Measurements from ENCODE around the gene RPS6KA4.

Gene RPS6KA4

GRCh38 chr11:64364911-64365310 lies 5.9 kb downstream of the RPS6KA4 start:
- H3K18ac ChIP-seq (ENCODE audit: low read length) = no peak overlapping the region
- H2BK120ac ChIP-seq (ENCODE audit: low read depth, low read length) = no peak overlapping the region
- H2AK5ac ChIP-seq (ENCODE audit: low read depth, low read length) = no peak overlapping the region
- peaks cover 1% of the 10 kb centered on the region for H3K79me1 ChIP-seq (ENCODE audit: low read depth, low read length)
- H3K4me3 ChIP-seq (ENCODE audit: low read length in 2 of 2) = no peak overlapping the region
- H3K27me3 ChIP-seq (ENCODE audit: control insufficient read depth in 3 of 3, insufficient read depth in 3 of 3, low read depth in 1 of 3, low read length in 3 of 3) = no peaks in the 10 kb centered on the region
- no peak overlapping the region for H2BK15ac ChIP-seq (ENCODE audit: low read length)
- no peak overlapping the region for H4K8ac ChIP-seq (ENCODE audit: low read depth, low read length)
- H3K9me3 ChIP-seq (replicated peaks in 1 of 2; ENCODE audit: control insufficient read depth in 2 of 2, insufficient read depth in 1 of 2, low read depth in 1 of 2, low read length in 2 of 2) = no peaks in the 10 kb centered on the region
- no peak overlapping the region for H4K91ac ChIP-seq (ENCODE audit: low read depth, low read length, poor library complexity)
- H3K4me1 ChIP-seq (ENCODE audit: control insufficient read depth in 2 of 2, insufficient read depth in 1 of 2, low read depth in 1 of 2, low read length in 2 of 2) = peaks cover 0 to 3% of the 10 kb centered on the region in 2 donors
- no peak overlapping the region for H2BK5ac ChIP-seq (ENCODE audit: low read length)
- H2BK12ac ChIP-seq (ENCODE audit: low read length) = no peak overlapping the region
- H3K23ac ChIP-seq (ENCODE audit: low read depth, low read length, poor library complexity) = no peak overlapping the region
- no peak for DNase-seq (ENCODE audit: low spot score)
- no peak overlapping the region for H2AFZ ChIP-seq (ENCODE audit: low read length)
- H3K4me2 ChIP-seq (ENCODE audit: insufficient read depth, low read length, poor library complexity, severe bottlenecking) = no peak overlapping the region
- H3K4ac ChIP-seq (ENCODE audit: low read length) = no peak overlapping the region
- no peak overlapping the region for H3K14ac ChIP-seq (ENCODE audit: low read length)
- peaks cover 19 to 83% of the 10 kb centered on the region in 2 donors for H3K36me3 ChIP-seq (replicated peaks in 1 of 2; ENCODE audit: control insufficient read depth in 2 of 2, insufficient read depth in 2 of 2, low read length in 2 of 2)
- no CpG with 5 or more reads among the region's 4 CpGs for WGBS, 2 donors (ENCODE audit: extremely low coverage in 2 of 2, insufficient read length in 2 of 2, insufficient replicate concordance in 1 of 2)
- no peak overlapping the region for H3K9ac ChIP-seq (ENCODE audit: low read depth, low read length, poor library complexity)
- H3K27ac ChIP-seq (replicated peaks; ENCODE audit: low read length) = no peak overlapping the region

- Histone ChIP-seq H3K9me3 (replicated peaks in 1 of 2; ENCODE audit: control insufficient read depth in 2 of 2, insufficient read depth in 1 of 2, low read depth in 1 of 2, low read length in 2 of 2) (no peaks in the 10 kb centered on the region), H3K79me1 (ENCODE audit: low read depth, low read length) (peaks cover 1% of the 10 kb centered on the region), H4K91ac (ENCODE audit: low read depth, low read length, poor library complexity) (no peak overlapping the region), H3K4ac (ENCODE audit: low read length) (no peak overlapping the region), H3K4me1 (ENCODE audit: control insufficient read depth in 2 of 2, insufficient read depth in 1 of 2, low read depth in 1 of 2, low read length in 2 of 2) (no peaks in the 10 kb centered on the region), H2BK5ac (ENCODE audit: low read length) (no peak overlapping the region), H3K36me3 (replicated peaks in 1 of 2; ENCODE audit: control insufficient read depth in 2 of 2, insufficient read depth in 2 of 2, low read length in 2 of 2) (peaks cover 17 to 71% of the 10 kb centered on the region in 2 donors), H2AK5ac (ENCODE audit: low read depth, low read length) (no peak overlapping the region), H3K4me3 (ENCODE audit: low read length in 2 of 2) (no peak overlapping the region), H3K18ac (ENCODE audit: low read length) (no peak overlapping the region), H2BK12ac (ENCODE audit: low read length) (no peak overlapping the region), H3K27me3 (ENCODE audit: control insufficient read depth in 3 of 3, insufficient read depth in 3 of 3, low read depth in 1 of 3, low read length in 3 of 3) (no peaks in the 10 kb centered on the region), H3K9ac (ENCODE audit: low read depth, low read length, poor library complexity) (no peak overlapping the region), H4K8ac (ENCODE audit: low read depth, low read length) (no peak overlapping the region), H3K4me2 (ENCODE audit: insufficient read depth, low read length, poor library complexity, severe bottlenecking) (no peak overlapping the region), H3K27ac (replicated peaks; ENCODE audit: low read length) (no peak overlapping the region), H2AFZ (ENCODE audit: low read length) (no peak overlapping the region), H3K14ac (ENCODE audit: low read length) (no peak overlapping the region), H2BK15ac (ENCODE audit: low read length) (no peak overlapping the region), H2BK120ac (ENCODE audit: low read depth, low read length) (no peak overlapping the region), H3K23ac (ENCODE audit: low read depth, low read length, poor library complexity) (no peak overlapping the region)
- no CpG with 5 or more reads among the region's 1 CpG for WGBS, 2 donors (ENCODE audit: extremely low coverage in 2 of 2, insufficient read length in 2 of 2, insufficient replicate concordance in 1 of 2)
- DNase-seq (ENCODE audit: low spot score) = no peak
These were observed 7.8 kb downstream of the RPS6KA4 start for GRCh38 chr11:64366751-64367150.

- H2BK5ac ChIP-seq (ENCODE audit: low read length) = peak overlapping the region; percentile 13
- H3K4ac ChIP-seq (ENCODE audit: low read length) = no peak overlapping the region
- H3K4me3 ChIP-seq (ENCODE audit: low read length in 2 of 2) = no peak overlapping the region
- peak overlapping the region; percentile 65 for H4K8ac ChIP-seq (ENCODE audit: low read depth, low read length)
- no peak overlapping the region for H2BK15ac ChIP-seq (ENCODE audit: low read length)
- no peak overlapping the region for H2AFZ ChIP-seq (ENCODE audit: low read length)
- H4K91ac ChIP-seq (ENCODE audit: low read depth, low read length, poor library complexity) = no peak overlapping the region
- H3K4me1 ChIP-seq (ENCODE audit: control insufficient read depth in 2 of 2, insufficient read depth in 1 of 2, low read depth in 1 of 2, low read length in 2 of 2) = no peaks in the 10 kb centered on the region
- H3K36me3 ChIP-seq (replicated peaks in 1 of 2; ENCODE audit: control insufficient read depth in 2 of 2, insufficient read depth in 2 of 2, low read length in 2 of 2) = peaks cover 12 to 62% of the 10 kb centered on the region in 2 donors
- no peak overlapping the region for H3K9ac ChIP-seq (ENCODE audit: low read depth, low read length, poor library complexity)
- H3K27ac ChIP-seq (replicated peaks; ENCODE audit: low read length) = no peak overlapping the region
- H2BK12ac ChIP-seq (ENCODE audit: low read length) = no peak overlapping the region
- H3K79me1 ChIP-seq (ENCODE audit: low read depth, low read length) = peaks cover 1% of the 10 kb centered on the region
- H3K9me3 ChIP-seq (replicated peaks in 1 of 2; ENCODE audit: control insufficient read depth in 2 of 2, insufficient read depth in 1 of 2, low read depth in 1 of 2, low read length in 2 of 2) = no peaks in the 10 kb centered on the region
- H3K4me2 ChIP-seq (ENCODE audit: insufficient read depth, low read length, poor library complexity, severe bottlenecking) = no peak overlapping the region
- H3K27me3 ChIP-seq (ENCODE audit: control insufficient read depth in 3 of 3, insufficient read depth in 3 of 3, low read depth in 1 of 3, low read length in 3 of 3) = no peaks in the 10 kb centered on the region
- H3K14ac ChIP-seq (ENCODE audit: low read length) = peak overlapping the region; percentile 38
- no peak overlapping the region for H3K23ac ChIP-seq (ENCODE audit: low read depth, low read length, poor library complexity)
- no peak overlapping the region for H2BK120ac ChIP-seq (ENCODE audit: low read depth, low read length)
- H3K18ac ChIP-seq (ENCODE audit: low read length) = no peak overlapping the region
- peak overlapping the region; percentile 84 for H2AK5ac ChIP-seq (ENCODE audit: low read depth, low read length)
- no peak for DNase-seq (ENCODE audit: low spot score)
- WGBS, 2 donors (ENCODE audit: extremely low coverage in 2 of 2, insufficient read length in 2 of 2, insufficient replicate concordance in 1 of 2) = no CpG with 5 or more reads among the region's 46 CpGs
These were observed 9.1 kb downstream of the RPS6KA4 start for GRCh38 chr11:64367931-64368672.

GRCh38 chr11:64368673-64369074 lies 9.7 kb downstream of the RPS6KA4 start:
- Histone ChIP-seq H3K27me3 (ENCODE audit: control insufficient read depth in 3 of 3, insufficient read depth in 3 of 3, low read depth in 1 of 3, low read length in 3 of 3) (no peaks in the 10 kb centered on the region), H3K36me3 (replicated peaks in 1 of 2; ENCODE audit: control insufficient read depth in 2 of 2, insufficient read depth in 2 of 2, low read length in 2 of 2) (peaks cover 12 to 56% of the 10 kb centered on the region in 2 donors)

More at GRCh38 chr11:64368673-64369074, 9.7 kb downstream of the RPS6KA4 start:
- peak overlapping the region; percentile 48 for H3K18ac ChIP-seq (ENCODE audit: low read length)
- H3K4me2 ChIP-seq (ENCODE audit: insufficient read depth, low read length, poor library complexity, severe bottlenecking) = no peak overlapping the region
- peaks cover 1% of the 10 kb centered on the region for H3K79me1 ChIP-seq (ENCODE audit: low read depth, low read length)
- H2AFZ ChIP-seq (ENCODE audit: low read length) = no peak overlapping the region
- no peak overlapping the region for H2BK15ac ChIP-seq (ENCODE audit: low read length)
- H3K27ac ChIP-seq (replicated peaks; ENCODE audit: low read length) = no peak overlapping the region
- no peak overlapping the region for H2AK5ac ChIP-seq (ENCODE audit: low read depth, low read length)
- WGBS, 2 donors (ENCODE audit: extremely low coverage in 2 of 2, insufficient read length in 2 of 2, insufficient replicate concordance in 1 of 2) = no CpG with 5 or more reads among the region's 28 CpGs
- no peak overlapping the region for H2BK12ac ChIP-seq (ENCODE audit: low read length)
- no peak overlapping the region for H4K91ac ChIP-seq (ENCODE audit: low read depth, low read length, poor library complexity)
- no peaks in the 10 kb centered on the region for H3K4me1 ChIP-seq (ENCODE audit: control insufficient read depth in 2 of 2, insufficient read depth in 1 of 2, low read depth in 1 of 2, low read length in 2 of 2)
- H3K14ac ChIP-seq (ENCODE audit: low read length) = no peak overlapping the region
- peak overlapping the region; percentile 65 for H4K8ac ChIP-seq (ENCODE audit: low read depth, low read length)
- H3K9me3 ChIP-seq (replicated peaks in 1 of 2; ENCODE audit: control insufficient read depth in 2 of 2, insufficient read depth in 1 of 2, low read depth in 1 of 2, low read length in 2 of 2) = no peaks in the 10 kb centered on the region
- no peak overlapping the region for H3K9ac ChIP-seq (ENCODE audit: low read depth, low read length, poor library complexity)
- H3K4me3 ChIP-seq (ENCODE audit: low read length in 2 of 2) = no peak overlapping the region
- H3K23ac ChIP-seq (ENCODE audit: low read depth, low read length, poor library complexity) = no peak overlapping the region
- H2BK120ac ChIP-seq (ENCODE audit: low read depth, low read length) = no peak overlapping the region
- H2BK5ac ChIP-seq (ENCODE audit: low read length) = peak overlapping the region; percentile 13
- H3K4ac ChIP-seq (ENCODE audit: low read length) = no peak overlapping the region
- DNase-seq (ENCODE audit: low spot score) = no peak

All from neuronal stem cell (in vitro differentiated cells).